HEK293T (cell line): ENCODE data around the gene CEACAM6.

Experiments used
- CTCF ChIA-PET: fragments of 350-600 bp; formaldehyde crosslinking; extraction: SDS; loops from one replicate; lab custom pipeline; 2021; ENCODE audit warnings: antibody characterized with exemption, inconsistent platforms; lab: Yijun Ruan, JAX
- POLR2A ChIA-PET: fragments of 350-600 bp; formaldehyde crosslinking; extraction: SDS; loops from one replicate; lab custom pipeline; 2020; ENCODE audit warnings: antibody characterized with exemption, inconsistent platforms; lab: Yijun Ruan, JAX
- DNase-seq: peaks from one replicate; pipeline ENCODE4 v3.0.0; 2012; ENCODE audit warnings: mixed read lengths; ENCODE audit errors: extremely low spot score
- ARNT ChIP-seq: fragments of 450-650 bp; IDR thresholded peaks from 2 replicates; pipeline ENCODE4 v1.6.1; 2017; ENCODE audit warnings: mild to moderate bottlenecking
- CTBP1 ChIP-seq: fragments of 450-650 bp; IDR thresholded peaks from 2 replicates; pipeline ENCODE4 v1.6.1; 2016; ENCODE audit warnings: borderline replicate concordance
- ELF4 ChIP-seq: fragments of 450-650 bp; IDR thresholded peaks from 2 replicates; pipeline ENCODE4 v1.6.1; 2017; ENCODE audit warnings: antibody characterized with exemption
- FOXA1 ChIP-seq: fragments of 450-650 bp; IDR thresholded peaks from 2 replicates; pipeline ENCODE4 v1.6.1; 2016; ENCODE audit warnings: mild to moderate bottlenecking
- FOXK2 ChIP-seq: fragments of 450-650 bp; IDR thresholded peaks from 2 replicates; pipeline ENCODE4 v1.6.1; 2016; ENCODE audit warnings: mild to moderate bottlenecking
- FOXM1 ChIP-seq: fragments of 450-650 bp; IDR thresholded peaks from 2 replicates; pipeline ENCODE4 v1.6.1; 2017; ENCODE audit warnings: mild to moderate bottlenecking, borderline replicate concordance
- HDGF ChIP-seq: fragments of 450-650 bp; IDR thresholded peaks from 2 replicates; pipeline ENCODE4 v1.6.1; 2017; ENCODE audit warnings: antibody characterized with exemption, borderline replicate concordance
- L3MBTL2 ChIP-seq: fragments of 450-650 bp; conservative IDR thresholded peaks from 2 replicates; pipeline ENCODE4 v1.6.1; 2016; ENCODE audit warnings: mild to moderate bottlenecking
- LEF1 ChIP-seq: fragments of 450-650 bp; IDR thresholded peaks from 2 replicates; pipeline ENCODE4 v1.6.1; 2017; ENCODE audit warnings: mild to moderate bottlenecking, borderline replicate concordance
- PKNOX1 ChIP-seq: fragments of 450-650 bp; IDR thresholded peaks from 2 replicates; pipeline ENCODE4 v1.6.1; 2016
- SP1 ChIP-seq: fragments of 450-650 bp; IDR thresholded peaks from 2 replicates; pipeline ENCODE4 v1.6.1; 2017
- SUZ12 ChIP-seq: fragments of 450-650 bp; IDR thresholded peaks from 2 replicates; pipeline ENCODE4 v1.6.1; 2016; ENCODE audit warnings: mild to moderate bottlenecking
- TARDBP ChIP-seq: fragments of 450-650 bp; IDR thresholded peaks from 2 replicates; pipeline ENCODE4 v1.6.1; 2016
- ZNF384 ChIP-seq: fragments of 450-650 bp; IDR thresholded peaks from 2 replicates; pipeline ENCODE4 v1.6.1; 2016

Gene CEACAM6

DNA sequence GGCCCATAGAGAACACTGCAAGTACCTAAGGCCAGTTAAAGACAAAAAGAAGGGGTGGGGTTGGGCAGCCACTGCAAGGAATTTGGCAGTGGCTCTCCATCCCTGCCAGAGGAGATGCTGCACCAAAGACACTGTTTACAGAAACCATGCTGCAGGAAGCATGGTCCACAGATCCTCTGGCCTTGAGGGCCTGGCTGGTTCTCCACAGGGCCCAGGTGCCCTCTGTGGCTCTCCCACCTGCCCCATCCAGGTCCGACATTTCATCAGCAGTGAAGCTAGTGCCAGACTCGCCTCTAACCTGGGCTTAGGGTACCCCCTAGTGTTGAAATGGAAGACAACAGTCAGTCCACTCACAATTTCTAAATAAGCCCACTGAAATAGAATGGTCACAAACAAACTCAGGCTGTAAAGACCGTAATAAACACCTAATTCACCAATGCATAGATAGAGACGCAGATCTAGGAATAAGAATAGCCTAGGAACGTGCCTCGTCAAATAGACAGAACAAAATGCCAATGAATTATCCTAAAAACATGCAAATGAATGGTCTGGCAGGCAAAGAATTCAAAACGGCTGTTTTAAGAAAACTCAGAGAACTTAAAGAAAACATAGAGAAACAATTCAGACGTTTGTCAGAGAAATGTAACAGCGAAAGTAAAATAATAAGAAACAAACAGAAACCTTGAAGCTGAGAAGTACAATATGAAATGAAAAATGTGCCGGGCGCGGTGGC is 65.8 kb downstream of the CEACAM6 start:
- POLR2A ChIA-PET = no interaction called here
- TF ChIP-seq LEF1 (no peak), HDGF (no peak), SP1 (no peak), SUZ12 (no peak), TARDBP (no peak), FOXM1 (no peak), ZNF384 (no peak), L3MBTL2 (no peak), PKNOX1 (no peak), ARNT (no peak), ELF4 (no peak), CTBP1 (no peak), FOXA1 (no peak), FOXK2 (no peak)
- CTCF ChIA-PET = interaction anchor here (0.6 to 1.9 kb wide), 6 partner anchors 12 to 1061 kb away, joined by 3 to 14 read pairs (median 10); no protein-coding TSS in a partner anchor
- DNase-seq = peak; percentile 78
